ENCODE data around the gene DEK.

DNA sequence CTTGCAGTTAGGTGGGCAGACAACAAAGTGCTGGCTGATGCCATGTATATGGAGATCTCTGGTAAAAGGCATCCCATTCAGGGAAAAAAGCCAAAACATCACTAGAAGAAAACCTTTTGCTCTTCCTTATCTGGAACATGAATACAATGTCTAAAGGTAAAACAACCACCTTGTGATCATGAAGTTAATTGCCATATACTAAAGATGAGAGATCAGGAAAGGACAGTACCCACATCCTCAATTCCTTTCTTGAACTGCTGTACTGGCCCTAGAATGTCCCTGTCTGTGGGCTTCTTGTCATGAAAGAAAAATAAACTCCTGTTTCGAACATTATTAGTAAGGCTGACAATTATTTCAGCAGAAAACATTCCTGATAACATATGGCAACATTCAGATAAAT lies 19.3 kb downstream of the DEK start:
- TF ChIP-seq, protein P1, sequence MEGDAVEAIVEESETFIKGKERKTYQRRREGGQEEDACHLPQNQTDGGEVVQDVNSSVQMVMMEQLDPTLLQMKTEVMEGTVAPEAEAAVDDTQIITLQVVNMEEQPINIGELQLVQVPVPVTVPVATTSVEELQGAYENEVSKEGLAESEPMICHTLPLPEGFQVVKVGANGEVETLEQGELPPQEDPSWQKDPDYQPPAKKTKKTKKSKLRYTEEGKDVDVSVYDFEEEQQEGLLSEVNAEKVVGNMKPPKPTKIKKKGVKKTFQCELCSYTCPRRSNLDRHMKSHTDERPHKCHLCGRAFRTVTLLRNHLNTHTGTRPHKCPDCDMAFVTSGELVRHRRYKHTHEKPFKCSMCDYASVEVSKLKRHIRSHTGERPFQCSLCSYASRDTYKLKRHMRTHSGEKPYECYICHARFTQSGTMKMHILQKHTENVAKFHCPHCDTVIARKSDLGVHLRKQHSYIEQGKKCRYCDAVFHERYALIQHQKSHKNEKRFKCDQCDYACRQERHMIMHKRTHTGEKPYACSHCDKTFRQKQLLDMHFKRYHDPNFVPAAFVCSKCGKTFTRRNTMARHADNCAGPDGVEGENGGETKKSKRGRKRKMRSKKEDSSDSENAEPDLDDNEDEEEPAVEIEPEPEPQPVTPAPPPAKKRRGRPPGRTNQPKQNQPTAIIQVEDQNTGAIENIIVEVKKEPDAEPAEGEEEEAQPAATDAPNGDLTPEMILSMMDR (IDR thresholded peaks at IDR 0.05): no peak
- no peak for TF ChIP-seq POLR2A (IDR thresholded peaks at IDR 0.05)
